Fibroblast of villous mesenchyme (primary cell): Measurements from ENCODE around the gene ZNF14. TPM values are rescaled to one million over a fixed set of nuclear protein-coding genes. Genes with fewer than 3 reads are reported as not detected.
"Not testable (repeated sequence)": the region's sequence is repeated elsewhere in the genome, so short reads cannot be mapped to it uniquely, and the experiment has no call there.

Experiments
- DNase-seq: peaks from one replicate; pipeline ENCODE4 v3.0.0-alpha.2; 2010; ENCODE audit warnings: low read depth
- H3K4me3 ChIP-seq: 2 replicates; pipeline ENCODE4 v1.5.1; 2011; ENCODE audit warnings: low read depth, mild to moderate bottlenecking, low read length
- total RNA-seq: library from RNA; depleted of rRNA; stranded (reverse); fragments of >200 nt; gene quantifications from 2 replicates; pipeline ENCODE4 v1.2.3, GENCODE V29; 2012
- TF ChIP-seq, protein P1 (sequence below): IDR thresholded peaks from 2 replicates; pipeline ENCODE4 v1.5.1; 2012; ENCODE audit warnings: low read depth, mild to moderate bottlenecking, low read length; ENCODE audit not compliant: insufficient read depth

The ZNF14 gene
- total RNA-seq, 1 donor: 7.8 TPM

DNA sequence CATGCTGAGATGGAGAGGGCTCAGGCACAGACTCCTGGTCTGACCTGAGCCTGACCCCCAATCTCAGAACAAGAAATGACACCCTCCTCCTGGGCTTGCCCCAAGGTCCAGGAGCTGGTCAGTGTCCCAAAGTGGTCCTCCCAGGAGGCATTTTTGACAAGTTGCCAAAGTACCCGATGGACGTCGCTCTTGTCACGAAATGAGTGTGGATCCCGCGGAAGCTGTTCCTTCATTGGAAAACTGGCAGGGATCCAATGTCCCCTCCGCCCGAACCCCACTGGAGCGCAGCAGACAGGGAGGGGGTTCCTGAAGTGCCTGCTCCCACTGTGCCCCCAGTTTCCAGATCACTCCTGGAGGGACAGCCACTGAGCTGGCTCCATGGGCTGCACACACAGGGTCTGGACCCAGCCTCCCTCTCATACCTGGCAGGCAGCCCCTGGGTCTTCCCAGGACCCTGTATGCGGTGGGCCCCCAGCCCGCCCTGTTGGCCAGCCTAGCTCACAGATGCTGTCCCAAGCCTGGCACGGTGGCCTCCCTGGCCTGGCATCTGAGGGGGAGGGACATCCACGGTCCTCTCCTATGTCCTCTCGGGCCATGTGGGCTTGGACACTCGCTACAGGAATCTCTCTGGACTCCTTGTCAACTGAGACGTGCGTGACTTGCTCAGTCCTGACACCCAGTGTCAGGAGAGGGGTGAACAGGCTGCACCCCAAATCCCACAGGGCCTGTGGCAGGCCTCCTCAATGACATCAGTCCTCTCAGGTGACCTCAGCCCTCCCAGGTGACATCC, 12.8 kb upstream of the ZNF14 start:
- H3K4me3 ChIP-seq: no peak overlapping the region
- no peak for DNase-seq
- TF ChIP-seq, protein P1, sequence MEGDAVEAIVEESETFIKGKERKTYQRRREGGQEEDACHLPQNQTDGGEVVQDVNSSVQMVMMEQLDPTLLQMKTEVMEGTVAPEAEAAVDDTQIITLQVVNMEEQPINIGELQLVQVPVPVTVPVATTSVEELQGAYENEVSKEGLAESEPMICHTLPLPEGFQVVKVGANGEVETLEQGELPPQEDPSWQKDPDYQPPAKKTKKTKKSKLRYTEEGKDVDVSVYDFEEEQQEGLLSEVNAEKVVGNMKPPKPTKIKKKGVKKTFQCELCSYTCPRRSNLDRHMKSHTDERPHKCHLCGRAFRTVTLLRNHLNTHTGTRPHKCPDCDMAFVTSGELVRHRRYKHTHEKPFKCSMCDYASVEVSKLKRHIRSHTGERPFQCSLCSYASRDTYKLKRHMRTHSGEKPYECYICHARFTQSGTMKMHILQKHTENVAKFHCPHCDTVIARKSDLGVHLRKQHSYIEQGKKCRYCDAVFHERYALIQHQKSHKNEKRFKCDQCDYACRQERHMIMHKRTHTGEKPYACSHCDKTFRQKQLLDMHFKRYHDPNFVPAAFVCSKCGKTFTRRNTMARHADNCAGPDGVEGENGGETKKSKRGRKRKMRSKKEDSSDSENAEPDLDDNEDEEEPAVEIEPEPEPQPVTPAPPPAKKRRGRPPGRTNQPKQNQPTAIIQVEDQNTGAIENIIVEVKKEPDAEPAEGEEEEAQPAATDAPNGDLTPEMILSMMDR: no peak

DNA sequence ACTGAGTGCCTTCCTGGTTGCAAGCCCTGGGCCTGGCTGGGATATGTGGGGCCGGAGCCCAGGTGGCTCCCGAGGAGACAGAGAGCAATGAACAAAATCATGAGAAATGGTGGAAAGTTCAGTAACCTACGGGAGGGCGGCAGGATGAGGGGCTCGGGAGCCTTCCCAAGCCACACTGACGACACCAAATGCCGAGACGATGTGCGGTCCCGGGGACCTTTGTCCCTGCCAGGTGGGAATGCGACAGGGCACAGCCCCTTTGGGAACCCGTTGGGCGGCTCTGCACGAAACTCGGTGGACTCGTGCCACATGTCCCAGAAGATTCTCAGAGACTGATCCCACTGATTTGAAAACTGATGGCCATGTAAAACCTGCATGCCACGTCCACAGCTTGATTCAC, 11.7 kb upstream of the ZNF14 start:
- DNase-seq: no peak
- H3K4me3 ChIP-seq: no peak overlapping the region

DNA sequence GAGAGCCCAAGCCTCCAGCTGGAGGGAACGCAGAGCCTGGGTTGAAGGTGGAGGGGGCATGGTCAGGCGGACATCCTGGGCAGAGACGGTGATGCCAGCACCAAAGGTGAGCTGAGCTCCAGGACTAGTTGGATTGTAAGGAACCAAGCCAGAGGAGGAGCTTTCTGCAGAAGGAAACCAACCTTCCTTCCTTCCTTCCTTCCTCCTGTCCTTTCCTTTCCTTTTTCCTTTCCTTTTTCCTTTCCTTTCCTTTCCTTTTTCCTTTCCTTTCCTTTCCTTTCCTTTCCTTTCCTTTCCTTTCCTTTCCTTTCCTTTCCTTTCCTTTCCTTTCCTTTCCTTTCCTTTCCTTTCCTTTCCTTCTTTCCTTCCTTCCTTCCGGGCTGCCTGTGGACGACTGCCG, 11.0 kb upstream of the ZNF14 start:
- H3K4me3 ChIP-seq, DNase-seq: not testable (repeated sequence)

More for the DNA sequence above, 11.7 kb upstream of the ZNF14 start:
- TF ChIP-seq, protein P1: no peak

DNA sequence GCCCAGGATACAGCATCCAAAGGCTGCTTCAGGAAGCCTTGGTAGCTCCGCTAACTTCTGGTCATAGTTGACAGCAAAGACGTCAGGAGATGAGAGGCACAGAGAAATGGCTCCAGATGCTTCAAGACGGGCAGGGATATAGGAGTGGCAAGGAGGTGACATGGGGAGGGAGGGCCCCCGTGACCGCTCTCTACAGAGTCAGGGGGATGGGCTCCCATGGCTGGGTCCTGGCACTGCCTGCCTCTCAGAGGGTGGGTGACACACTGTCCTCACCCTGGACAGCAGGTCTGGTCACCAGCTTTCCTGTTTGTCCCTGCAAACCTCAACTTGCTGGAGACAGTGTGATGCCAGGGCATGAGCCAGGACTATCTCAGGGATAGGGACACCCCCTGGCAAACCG, 10.3 kb upstream of the ZNF14 start:
- no peak for DNase-seq
- TF ChIP-seq, protein P1: no peak

DNA sequence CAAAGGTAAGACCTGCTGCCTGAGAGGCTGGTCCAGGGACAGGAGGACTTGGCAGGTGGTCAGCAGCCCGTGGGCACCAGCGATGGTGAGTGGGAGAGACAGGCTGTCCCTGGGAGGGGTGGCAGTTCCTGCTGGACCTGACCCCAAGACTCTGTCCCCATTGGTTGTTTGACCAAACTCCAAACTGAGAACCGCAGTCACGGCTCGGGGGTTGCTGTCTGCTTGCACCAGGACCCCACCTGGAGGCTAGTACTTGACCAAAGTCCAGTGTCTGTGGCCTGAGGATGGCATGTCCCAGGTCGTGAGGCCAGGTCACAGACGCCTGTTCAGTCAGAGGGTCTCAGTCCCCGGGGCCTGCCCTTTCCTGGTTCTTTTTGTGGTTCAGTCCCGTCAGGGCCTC, 9.9 kb upstream of the ZNF14 start:
- no peak overlapping the region for H3K4me3 ChIP-seq
- DNase-seq: no peak
- TF ChIP-seq, protein P1: no peak

More for the DNA sequence above, 10.3 kb upstream of the ZNF14 start:
- no peak overlapping the region for H3K4me3 ChIP-seq

DNA sequence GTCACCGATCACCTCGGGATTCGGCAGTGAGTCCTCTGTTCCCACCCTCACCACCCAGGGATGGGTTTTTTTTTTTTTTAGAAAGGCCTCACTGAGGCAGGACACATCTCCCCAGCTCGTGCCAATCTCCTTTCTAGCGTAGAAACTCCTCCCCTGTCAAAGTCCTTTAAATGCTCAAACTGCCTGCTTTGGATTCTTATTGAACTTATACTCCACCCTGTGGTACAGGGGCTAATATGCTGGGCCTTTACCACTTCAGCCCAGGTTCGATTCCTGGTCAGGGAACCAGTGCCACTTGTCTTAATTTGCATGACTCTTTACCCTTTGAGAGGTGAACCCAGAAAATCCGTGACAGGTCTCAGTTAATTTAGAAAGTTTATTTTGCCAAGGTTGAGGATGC, 8.3 kb upstream of the ZNF14 start:
- no peak for DNase-seq
- no peak overlapping the region for H3K4me3 ChIP-seq
- TF ChIP-seq, protein P1: no peak

DNA sequence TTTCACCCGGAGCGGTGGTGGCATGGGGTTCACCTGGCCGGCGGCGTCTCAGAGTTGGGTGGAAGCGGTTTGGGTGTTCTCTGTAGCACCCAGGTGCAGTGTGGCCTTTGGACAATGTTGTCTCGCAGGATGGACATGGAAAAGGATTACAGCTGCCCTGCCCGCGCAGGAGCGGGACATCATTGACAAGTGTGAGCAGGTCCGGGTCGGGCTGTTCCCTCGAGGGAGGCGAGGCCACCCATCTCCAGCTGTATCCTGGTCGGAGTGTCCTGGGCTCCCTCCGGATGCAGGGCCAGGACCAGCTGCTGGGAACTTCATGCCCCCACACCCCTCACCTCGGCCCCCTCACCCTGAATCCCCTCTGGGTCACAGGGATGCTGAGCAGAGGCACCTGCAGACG, 7.8 kb upstream of the ZNF14 start:
- TF ChIP-seq, protein P1: no peak
- DNase-seq: no peak
- no peak overlapping the region for H3K4me3 ChIP-seq
